Suppressor macrophage treated with lipopolysaccharide for 1 hour (primary cell): ENCODE results near the gene CASP8.
"Not testable (repeated sequence)": the region's sequence is repeated elsewhere in the genome, so short reads cannot be mapped to it uniquely, and the experiment has no call there.

ENCODE experiments used
- DNase-seq, 3 donors: peaks; one replicate each; pipeline ENCODE4 v3.0.0-alpha.2; 2020 to 2022

CASP8 gene

DNA sequence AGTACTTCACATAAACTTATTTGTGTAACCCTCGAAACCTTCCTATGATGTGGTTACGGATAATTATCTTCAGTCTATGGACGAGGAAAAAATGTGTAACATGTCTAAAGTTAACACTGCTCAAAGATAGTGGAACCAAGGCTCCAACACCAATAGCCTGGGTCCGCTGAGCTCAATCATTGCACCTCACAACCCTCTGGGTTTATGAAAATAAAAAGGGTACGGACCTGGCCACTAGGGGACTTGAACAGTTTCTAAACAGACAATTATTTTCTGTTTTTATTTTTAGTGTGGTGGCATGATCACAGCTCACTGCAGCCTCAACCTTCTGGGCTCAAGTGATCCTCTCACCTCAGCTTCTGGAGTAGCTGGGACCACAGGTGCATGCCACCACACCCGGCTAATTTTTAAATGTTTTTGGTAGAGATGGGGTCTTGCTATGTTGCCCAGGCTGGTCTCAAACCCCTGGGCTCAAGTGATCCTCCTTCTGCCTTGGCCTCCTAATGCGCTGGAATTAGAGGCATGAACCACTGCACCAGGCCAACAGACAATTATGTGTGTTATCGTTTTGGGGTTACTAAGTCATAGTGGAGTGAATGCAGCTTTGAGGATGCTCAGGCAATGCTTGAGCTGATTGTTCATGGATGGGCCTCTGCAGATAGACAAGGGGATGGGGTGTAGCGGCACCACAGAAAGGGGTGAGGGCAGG, 10.1 kb downstream of the CASP8 start:
- DNase-seq = no peak

DNA sequence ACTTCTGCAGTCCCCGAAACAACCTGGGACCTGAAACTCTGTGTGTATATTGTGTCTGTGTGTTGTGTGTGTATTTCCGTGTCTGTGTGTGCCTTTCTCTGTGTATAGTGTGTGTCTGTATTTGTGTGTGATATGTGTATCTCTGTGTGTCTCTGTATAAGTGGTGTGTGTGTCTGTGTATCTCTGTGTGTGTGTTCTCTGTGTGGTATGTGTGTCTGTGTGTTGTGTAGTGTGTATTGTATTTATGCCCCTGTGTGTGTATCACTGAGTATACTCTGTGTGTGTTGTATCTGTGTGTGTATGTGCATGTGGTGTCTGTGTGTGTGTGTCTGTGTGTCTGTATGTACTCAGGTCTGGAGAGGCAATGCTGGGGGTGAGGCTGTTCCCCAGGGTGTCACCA, 11.6 kb downstream of the CASP8 start:
- no peak for DNase-seq

DNA sequence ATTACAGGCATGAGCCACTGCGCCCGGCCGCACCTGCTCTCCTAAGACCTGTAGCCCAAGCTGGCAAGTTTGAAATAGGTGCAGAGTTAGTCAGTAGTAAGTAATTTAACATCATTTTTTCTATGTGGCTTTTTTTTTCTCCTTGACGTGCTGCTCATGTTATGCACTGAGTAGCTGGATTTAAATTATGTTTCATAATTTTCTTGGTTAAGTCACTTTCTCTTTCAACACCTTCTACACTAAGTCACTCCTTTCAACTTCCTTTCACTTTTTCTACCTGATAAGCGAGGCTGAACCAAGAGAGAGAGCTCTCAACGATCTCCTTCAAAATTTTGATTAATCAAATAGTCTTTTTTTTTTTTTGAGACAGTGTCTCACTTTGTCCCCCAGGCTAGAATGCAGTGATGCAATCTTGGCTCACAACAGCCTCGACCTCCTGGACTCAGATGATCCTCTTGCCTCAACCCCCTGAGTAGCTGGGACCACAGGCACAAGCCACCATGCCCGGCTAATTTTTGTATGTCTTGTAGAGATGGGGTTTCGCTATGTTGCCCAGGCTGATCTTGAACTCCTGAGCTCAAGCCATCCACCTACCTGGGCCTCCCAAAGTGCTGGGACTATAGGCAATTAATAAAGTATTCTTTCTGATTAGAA, 13.1 kb downstream of the CASP8 start:
- no peak for DNase-seq

DNA sequence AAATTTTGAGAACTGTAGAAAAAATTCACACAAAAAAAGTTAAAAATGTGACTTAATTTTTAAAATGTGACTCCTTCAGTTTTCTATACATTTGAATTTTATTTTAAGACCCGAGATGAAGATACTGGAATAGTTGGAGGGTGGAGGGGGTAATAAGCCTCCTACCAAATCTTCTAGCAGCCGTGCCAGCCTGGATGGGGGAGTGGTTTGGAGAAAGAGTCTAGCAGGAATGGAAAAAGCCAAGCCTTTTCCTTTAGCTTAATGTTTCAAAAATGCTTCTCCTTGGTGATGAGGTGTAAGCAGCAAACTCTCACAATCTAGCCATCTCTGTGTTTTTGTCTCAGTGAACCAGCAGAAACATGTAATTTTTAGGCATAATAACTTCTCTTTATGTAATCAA, 14.7 kb downstream of the CASP8 start:
- DNase-seq = no peak

DNA sequence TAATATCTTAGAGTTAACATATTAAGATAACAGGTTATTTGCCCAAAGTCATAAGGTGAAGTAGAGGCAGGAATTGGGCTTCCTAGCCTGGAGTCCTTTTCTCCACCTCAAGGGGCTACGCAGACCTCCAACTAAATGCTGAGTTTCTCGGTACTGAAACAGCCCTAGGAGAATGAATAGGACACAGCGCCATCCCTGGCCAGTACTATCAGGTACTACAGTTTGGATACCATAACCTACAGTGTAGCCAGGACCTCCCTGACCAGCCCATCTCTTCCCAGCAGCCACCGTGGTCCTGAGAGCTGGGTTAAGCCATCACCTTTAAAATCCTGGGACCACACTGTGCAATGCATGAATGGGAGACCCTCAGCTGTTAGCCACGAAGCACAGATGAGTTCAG, 15.7 kb downstream of the CASP8 start:
- DNase-seq = no peak

DNA sequence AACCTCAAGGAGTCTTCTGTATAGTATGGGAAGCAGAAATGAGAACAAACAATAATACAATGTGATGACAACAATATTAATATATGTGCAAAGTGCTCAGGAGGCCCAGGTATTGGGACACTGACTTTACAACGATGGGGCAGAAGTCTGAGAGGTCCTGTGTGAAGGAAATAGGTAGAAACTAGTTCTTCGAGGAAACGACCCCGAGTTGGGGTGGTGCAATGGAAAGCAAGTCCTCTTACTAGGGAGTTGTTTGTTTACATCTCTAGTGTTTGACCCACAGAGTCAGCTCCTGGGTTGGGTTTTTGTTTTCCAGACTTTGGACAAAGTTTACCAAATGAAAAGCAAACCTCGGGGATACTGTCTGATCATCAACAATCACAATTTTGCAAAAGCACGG, 16.2 kb downstream of the CASP8 start:
- DNase-seq = no peak

DNA sequence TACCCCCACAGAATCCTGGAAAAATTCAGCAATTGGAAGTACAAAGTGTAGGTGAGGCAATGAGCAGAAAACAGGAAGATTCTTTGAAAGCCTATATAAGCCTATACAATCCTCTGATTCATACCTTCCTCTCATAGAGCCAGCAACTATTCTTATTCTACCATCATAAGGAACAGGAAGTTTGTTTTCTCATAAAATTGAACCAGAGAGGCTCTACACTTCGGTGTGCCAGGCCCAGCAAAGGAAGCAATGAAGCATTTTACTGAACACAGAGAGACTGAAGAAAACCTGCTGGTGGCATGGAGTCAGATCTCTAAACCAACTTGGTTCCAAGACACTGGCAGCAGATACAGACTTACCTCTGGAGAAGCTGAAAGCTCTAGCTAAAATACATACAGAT, 18.7 kb downstream of the CASP8 start:
- DNase-seq = no peak

DNA sequence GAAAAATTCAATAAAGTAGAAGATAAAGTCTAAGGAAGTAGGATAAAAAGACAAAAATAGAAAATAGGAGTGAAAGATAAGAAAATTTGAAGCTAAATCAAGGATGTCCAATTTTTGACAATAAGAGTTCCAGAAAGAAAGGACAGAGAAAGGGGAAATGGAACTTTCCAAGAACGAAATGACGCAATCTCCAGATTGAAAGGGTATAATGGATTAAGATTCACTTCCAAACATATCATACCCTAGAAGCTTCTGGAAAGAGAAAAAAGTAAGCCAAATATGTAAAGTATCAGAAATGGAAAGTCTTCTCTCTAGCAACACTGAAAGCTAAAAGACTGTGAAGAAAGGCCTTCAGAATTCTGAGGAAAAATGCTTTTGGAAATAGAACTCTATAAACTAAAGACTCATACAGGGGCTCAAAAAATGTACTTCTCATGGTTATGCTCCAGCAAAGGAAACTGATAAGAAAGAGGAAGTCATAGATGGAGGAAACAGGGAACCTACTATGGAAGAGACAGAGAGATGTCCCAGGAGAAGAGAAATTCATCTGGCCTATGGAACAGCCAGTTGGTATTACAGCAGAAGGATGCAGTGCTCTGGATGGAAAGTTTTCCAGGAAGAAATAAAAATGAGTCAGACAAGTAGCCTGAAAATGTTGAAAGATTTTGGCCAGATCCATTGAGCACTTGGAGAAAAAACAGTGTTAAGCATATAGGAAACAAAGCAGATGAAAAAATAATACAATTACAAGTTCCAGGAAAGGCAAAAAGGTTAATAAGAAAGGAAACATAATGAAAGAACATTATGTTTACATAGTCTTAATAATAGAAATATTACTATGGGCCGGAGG, 20.1 kb downstream of the CASP8 start:
- peak in 1 of 3 donors; percentile 39 for DNase-seq

DNA sequence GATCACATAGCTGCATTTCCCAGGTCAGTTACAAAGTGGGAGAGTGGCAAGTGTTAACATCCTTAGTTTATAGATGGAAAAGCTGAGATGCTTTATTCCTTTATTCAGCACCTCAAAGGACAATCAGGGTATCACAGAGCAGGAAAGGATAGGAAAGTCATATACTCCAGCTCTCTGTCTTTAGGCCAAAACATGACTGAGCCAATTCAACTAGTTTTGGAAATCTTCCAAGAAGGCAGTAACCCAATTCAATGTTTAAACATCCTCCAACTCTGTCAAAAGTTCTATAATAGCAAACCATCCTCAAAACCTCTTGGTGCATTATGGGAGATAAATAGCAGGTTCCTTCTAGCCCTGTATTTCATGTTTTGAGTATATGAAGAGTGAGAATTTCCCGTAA, 25.2 kb downstream of the CASP8 start:
- DNase-seq = no peak

DNA sequence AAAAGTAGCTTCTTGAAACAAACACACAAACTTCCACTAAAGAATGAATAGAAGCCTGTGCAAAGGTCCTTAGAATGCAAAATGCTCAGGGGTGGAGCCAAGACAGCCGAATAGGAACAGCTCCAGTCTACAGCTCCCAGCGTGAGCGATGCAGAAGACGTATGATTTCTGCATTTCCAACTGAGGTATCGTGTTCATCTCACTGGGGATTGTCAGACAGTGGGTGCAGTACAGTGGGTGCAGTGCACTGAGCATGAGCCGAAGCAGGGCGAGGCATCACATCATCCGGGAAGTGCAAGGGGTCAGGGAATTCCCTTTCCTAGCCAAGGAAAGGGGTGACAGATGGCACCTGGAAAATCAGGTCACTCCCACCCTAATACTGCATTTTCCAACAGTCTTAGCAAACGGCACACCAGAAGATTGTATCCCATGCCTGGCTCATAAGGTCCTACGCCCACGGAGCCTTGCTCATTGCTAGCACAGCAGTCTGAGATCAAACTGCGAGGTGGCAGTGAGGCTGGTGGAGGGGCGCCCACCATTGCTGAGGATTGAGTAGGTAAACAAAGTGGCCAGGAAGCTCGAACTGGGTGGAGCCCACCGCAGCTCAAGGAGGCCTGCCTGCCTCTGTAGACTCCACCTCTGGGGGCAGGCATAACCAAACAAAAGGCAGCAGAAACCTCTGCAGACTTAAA, 30.3 kb downstream of the CASP8 start:
- DNase-seq = not testable (repeated sequence)

DNA sequence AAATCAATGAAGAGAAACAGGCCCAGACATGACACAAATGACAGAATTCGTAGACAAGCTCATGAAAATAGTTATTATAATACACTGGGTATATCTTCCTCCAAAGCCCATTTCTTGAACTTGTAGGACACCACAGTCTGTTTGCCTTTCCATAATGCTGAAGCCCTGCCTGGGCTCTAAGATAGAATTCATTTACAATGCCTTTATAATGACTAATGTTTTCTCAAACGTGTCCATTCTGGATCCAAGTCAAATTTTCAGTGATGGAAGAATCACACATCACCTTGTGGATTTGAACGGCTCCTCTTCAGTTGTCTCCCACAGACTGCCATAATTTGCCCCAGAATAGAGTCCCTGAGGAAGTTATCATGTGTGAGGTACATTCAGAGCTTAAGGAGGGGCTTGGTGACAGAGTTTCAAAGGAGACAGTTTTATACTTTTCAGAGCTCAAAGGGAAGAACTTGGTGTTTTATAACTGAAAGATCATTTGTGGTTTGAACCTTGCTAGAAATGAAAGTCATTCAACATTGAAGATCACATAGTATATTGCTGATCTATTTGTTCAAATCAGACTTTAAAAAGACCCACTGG, 38.2 kb downstream of the CASP8 start:
- no peak for DNase-seq

DNA sequence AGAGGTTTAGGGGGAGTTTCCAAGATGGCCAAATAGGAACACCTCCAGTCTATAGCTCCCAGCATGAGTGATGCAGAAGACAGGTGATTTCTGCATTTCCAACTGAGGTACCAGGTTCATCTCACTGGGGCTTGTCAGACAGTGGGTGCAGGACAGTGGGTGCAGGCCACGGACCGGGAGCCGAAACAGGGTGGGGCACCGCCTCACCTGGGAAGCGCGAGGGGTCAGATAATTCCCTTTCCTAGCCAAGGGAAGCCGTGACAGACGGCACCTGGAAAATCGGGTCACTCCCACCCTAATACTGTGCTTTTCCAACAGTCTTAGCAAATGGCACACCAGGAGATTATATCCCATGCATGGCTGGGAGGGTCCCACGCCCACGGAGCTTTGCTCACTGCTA, 39.6 kb downstream of the CASP8 start:
- not testable (repeated sequence) for DNase-seq

DNA sequence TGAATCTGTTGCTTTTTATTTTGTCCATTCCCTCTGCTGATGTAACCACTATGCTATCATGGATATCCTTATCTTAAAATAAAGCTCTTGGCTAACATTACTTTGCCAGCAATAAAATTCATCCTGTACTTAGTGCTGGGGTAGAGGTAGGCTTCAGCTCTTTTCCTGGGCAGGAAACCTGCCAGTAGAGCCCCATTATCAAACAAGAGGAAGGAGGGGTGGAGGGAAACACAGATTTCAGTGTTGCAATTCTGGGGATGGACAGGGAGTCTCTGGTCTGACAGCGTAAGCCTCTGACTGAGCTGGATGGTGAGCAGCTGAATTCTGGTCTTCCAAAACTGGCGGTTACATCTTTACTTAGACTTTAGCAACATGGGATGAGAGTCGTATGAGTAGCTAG, 47.5 kb downstream of the CASP8 start:
- no peak for DNase-seq

DNA sequence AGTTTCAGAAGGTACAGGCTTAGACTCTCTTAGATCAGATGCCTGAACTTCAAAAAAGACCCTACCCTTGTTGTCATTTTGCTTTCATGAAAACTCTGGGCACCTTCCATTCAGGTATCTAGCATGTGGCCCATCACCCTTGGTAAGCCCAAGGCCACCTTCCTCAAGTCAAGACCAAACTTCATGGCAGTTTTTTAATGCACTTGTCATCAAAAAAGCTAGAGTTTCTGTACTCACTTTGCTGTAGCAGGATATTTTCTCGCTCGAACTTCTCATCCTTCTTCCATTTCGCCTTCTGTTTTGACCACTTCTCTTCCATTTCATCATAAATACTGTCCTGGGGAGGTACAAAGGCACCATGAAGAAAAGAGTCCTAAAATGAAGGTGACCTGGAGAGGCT, 48.6 kb downstream of the CASP8 start:
- DNase-seq = no peak

DNA sequence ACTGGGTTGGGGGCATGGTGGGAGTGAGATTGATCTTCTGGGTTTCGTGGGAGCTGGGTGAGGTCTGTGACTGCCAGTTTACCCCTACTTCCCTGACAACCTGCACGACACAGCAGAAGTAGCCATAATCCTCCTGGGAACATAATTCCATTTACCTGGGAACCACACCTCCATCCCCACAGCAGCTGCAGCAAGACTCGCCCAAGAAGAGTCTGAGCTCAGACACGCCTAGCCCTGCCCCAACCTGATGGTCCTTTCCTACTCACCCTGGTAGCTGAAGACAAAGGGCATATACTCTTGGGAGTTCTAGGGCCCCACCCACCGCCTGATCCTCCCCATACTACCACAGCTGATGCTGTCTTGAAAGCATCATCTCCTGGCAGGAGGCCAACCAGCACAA, 53.0 kb downstream of the CASP8 start:
- no peak for DNase-seq

DNA sequence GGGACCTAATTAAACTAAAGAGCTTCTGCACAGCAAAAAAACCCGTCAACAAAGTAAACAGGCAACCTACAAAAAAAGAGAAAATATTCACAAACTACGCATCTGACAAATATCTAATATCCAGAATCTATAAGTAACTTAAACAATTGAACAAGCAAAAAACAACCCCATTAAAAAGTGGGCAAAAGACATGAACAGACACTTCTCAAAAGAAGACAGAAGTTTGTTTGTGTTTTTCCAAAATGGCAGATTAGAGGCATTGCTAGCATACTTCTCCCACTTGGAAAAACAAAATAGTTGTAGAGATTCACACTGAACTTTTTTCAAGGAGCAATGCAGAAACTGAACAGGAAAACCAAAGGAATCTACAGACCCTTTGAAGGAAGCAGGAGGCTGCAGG, 59.2 kb downstream of the CASP8 start:
- no peak for DNase-seq

DNA sequence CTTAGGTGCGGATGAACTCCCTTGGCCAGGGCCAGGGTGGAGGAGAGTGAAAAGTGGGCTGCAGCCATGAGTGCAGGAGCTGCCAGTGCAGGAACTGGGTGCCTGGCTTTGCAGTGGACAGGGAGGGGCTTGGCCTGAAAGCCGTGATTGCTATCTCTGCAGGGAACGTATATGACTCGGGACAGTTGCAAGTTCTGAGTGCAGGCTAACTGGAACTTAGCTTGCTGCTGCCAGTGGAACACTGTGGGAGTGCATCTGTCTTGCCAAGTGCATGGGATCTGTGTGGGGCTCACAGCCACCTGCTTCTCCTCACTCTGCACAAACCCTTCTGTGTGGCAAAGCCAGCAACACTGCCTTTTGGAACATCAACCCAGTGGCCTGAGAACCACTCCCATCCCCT, 59.9 kb downstream of the CASP8 start:
- DNase-seq = no peak

DNA sequence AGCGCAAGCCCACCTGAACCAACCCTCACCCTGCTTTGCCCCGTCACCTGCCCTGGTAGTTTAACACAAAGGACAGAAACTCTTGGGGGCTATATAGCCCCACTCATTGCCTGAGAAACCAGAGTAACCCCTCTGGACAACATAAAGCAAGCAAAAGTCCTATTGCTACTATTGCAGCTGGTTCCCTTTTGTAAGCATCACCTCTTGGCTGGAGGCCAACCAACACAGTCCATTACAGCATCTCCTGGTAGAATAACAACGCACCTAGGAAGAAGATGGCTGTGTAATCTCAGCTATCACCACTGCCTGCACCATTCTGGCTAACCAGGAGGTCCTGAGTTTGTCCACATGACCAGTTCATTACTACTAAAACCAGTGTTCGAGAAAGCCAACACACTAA, 60.4 kb downstream of the CASP8 start:
- DNase-seq = no peak

DNA sequence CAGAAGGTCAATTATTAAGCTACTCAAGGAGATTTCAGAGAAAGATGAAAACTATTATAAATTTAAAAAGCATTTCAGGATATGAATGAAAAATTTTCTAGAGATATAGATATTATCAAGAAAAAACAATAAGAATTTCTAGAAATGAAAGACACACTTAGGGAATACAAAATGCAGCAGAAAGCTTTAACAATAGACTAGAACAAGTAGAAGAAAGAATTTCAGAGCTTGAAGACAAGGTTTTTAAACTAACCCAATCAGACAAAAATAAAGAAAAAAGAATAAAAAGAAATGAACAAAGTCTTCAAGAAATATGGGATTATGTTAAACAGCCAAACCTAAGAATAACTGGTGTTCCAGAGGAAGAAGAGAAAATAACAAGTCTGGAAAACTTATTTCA, 62.4 kb downstream of the CASP8 start:
- DNase-seq = no peak

DNA sequence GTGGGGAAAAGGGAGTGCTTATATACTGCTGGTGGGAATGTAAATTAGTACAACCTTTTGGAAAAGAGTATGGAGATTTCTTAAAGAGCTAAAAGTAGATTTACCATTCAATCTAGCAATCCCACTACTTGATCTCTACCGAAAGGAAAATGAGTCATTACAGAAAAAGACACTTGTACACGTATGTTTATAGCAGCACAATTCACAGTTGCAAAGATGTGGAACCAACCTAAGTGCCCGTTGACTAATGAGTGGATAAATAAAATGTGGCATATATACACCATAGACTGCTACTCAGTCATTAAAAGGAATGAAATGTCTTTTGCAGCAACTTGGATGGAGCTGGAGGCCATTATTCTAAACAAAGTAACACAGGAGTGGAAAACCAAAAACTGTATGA, 67.3 kb downstream of the CASP8 start:
- DNase-seq = no peak

DNA sequence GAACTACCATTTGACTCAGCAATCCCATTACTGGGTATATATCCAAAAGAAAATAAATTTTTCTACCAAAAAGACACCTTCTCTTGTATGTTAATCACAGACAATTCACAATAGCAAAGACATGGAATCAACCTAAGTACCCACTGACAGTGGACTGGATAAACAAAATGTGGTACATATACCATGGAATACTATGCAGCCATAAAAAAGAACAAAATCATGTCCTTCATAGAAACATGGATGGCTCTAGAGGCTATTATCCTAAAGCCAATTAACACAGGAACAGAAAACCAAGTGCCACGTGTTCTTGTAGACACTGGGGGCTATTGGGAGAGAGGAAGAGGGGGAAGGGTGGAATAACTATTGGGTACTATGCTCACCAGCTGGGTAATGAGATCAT, 69.1 kb downstream of the CASP8 start:
- no peak for DNase-seq
